ENCODE data around the gene MBD1. TPM values are rescaled to one million over a fixed set of nuclear protein-coding genes. Genes with fewer than 3 reads are reported as not detected.

The MBD1 gene
- total RNA-seq, 1 donor from 2014 or later, result 74.4 TPM

DNA sequence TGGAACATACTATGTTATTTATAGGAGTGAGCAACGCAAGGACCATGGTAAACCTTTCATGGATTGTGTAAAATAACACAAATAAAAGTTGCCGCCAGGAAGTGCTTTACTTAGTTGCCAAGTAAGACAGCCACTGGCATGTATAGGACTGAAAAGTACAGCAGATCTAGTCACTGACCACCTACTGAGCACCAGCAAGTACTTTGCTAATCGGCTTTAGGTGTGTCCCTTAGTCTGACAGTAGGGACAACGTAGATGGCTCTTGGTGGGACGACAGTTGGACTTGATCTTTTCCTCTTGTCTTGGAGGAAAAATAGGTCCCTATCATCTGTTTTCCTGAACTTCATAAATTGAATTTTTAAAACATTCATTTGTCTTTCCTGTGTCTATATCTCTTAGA is 19.8 kb upstream of the MBD1 start:
- peaks cover 2% of the 10 kb centered on the region for H3K9me3 Mint-ChIP-seq (ENCODE audit: unreplicated experiment)
- Histone ChIP-seq H3K4me2 (ENCODE audit: low read length) (no peak overlapping the region), H3K27me3 (ENCODE audit: insufficient read depth, low read length) (peaks cover 22% of the 10 kb centered on the region), H3K36me3 (ENCODE audit: insufficient read depth, low read length) (no peaks in the 10 kb centered on the region), H4K20me1 (ENCODE audit: insufficient read depth, low read length) (no peaks in the 10 kb centered on the region), H3K4me3 (ENCODE audit: insufficient read depth, low read depth, low read length) (no peak overlapping the region), H3K9me3 (ENCODE audit: insufficient read depth, low read depth, low read length) (no peaks in the 10 kb centered on the region), H3K9ac (ENCODE audit: low read length) (no peak overlapping the region), H3K27ac (ENCODE audit: low read depth, low read length) (no peak overlapping the region), H3K79me2 (ENCODE audit: insufficient read depth, low read length) (no peaks in the 10 kb centered on the region), H3K4me1 (ENCODE audit: insufficient read depth, low read length) (no peaks in the 10 kb centered on the region), H2AFZ (ENCODE audit: low read depth, low read length) (no peak overlapping the region)
- H3K27me3 Mint-ChIP-seq (ENCODE audit: low read depth, unreplicated experiment), result peaks cover 26% of the 10 kb centered on the region
- FAIRE-seq, result no peak
- TF ChIP-seq, protein P1, sequence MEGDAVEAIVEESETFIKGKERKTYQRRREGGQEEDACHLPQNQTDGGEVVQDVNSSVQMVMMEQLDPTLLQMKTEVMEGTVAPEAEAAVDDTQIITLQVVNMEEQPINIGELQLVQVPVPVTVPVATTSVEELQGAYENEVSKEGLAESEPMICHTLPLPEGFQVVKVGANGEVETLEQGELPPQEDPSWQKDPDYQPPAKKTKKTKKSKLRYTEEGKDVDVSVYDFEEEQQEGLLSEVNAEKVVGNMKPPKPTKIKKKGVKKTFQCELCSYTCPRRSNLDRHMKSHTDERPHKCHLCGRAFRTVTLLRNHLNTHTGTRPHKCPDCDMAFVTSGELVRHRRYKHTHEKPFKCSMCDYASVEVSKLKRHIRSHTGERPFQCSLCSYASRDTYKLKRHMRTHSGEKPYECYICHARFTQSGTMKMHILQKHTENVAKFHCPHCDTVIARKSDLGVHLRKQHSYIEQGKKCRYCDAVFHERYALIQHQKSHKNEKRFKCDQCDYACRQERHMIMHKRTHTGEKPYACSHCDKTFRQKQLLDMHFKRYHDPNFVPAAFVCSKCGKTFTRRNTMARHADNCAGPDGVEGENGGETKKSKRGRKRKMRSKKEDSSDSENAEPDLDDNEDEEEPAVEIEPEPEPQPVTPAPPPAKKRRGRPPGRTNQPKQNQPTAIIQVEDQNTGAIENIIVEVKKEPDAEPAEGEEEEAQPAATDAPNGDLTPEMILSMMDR (IDR thresholded peaks at IDR 0.05; ENCODE audit: insufficient read depth, low read depth, low read length), result no peak
- no peak for TF ChIP-seq EZH2 (IDR thresholded peaks at IDR 0.05; ENCODE audit: insufficient read depth, low read length)
- H3K36me3 Mint-ChIP-seq (ENCODE audit: low read depth, unreplicated experiment), result no peaks in the 10 kb centered on the region
- no peak overlapping the region for H3K27ac Mint-ChIP-seq (ENCODE audit: unreplicated experiment)
- no peak for DNase-seq (ENCODE audit: low read depth)
- H3K4me1 Mint-ChIP-seq (ENCODE audit: low read depth, unreplicated experiment), result no peaks in the 10 kb centered on the region
- no peak overlapping the region for H3K4me3 Mint-ChIP-seq (ENCODE audit: unreplicated experiment)

DNA sequence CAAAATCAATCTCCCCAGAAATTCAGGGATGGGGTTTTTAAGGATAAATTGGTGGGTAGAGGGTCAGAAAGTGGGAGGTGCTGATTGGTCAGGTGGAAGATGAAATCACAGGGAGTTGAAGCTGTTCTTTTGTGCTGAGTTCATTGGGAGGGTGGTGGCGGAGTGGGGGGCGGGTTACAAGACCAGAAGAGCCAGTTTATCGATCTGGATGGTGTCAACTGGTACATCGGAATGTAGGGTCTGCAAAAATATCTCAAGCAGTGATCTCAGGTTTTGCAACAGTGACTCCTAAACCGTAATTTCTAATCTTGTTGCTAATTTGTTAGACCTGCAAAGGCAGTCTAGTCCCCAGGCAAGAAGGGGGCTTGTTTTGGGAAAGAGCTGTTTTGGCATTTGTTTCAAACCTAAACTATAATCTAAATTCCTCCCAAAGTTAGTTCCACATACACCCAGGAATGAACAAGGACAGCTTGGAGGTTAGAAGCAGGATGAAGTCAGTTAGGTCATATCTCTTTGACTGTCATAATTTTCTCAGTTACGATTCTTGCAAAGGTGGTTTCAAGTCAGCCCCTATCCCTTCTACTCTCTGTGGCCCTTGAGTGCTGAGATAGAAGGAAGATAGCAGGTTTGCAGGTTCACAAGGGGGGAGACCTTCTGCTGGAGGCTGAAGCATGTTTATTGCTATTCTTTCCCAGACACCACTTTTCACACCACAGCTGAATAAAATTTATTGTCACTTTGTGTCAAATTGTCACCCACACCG is 18.5 kb upstream of the MBD1 start:
- no peak overlapping the region for H3K4me3 Mint-ChIP-seq (ENCODE audit: unreplicated experiment)

More for the DNA sequence above, 18.5 kb upstream of the MBD1 start:
- no peaks in the 10 kb centered on the region for H3K79me2 ChIP-seq (ENCODE audit: insufficient read depth, low read length)
- H3K36me3 ChIP-seq (ENCODE audit: insufficient read depth, low read length), result no peaks in the 10 kb centered on the region
- no peak overlapping the region for H3K4me3 ChIP-seq (ENCODE audit: insufficient read depth, low read depth, low read length)
- no peaks in the 10 kb centered on the region for H3K4me1 ChIP-seq (ENCODE audit: insufficient read depth, low read length)
- no peaks in the 10 kb centered on the region for H3K9me3 ChIP-seq (ENCODE audit: insufficient read depth, low read depth, low read length)
- H3K4me2 ChIP-seq (ENCODE audit: low read length), result no peak overlapping the region
- H3K4me1 Mint-ChIP-seq (ENCODE audit: low read depth, unreplicated experiment), result no peaks in the 10 kb centered on the region
- FAIRE-seq (no peak), DNase-seq (ENCODE audit: low read depth) (no peak)
- no peaks in the 10 kb centered on the region for H3K36me3 Mint-ChIP-seq (ENCODE audit: low read depth, unreplicated experiment)
- TF ChIP-seq, protein P1 (IDR thresholded peaks at IDR 0.05; ENCODE audit: insufficient read depth, low read depth, low read length), result no peak
- TF ChIP-seq EZH2 (IDR thresholded peaks at IDR 0.05; ENCODE audit: insufficient read depth, low read length), result no peak
- no peak overlapping the region for H3K9ac ChIP-seq (ENCODE audit: low read length)
- H3K27ac ChIP-seq (ENCODE audit: low read depth, low read length), result no peak overlapping the region
- H3K27ac Mint-ChIP-seq (ENCODE audit: unreplicated experiment), result no peak overlapping the region
- no peak overlapping the region for H2AFZ ChIP-seq (ENCODE audit: low read depth, low read length)
- peaks cover 26% of the 10 kb centered on the region for H3K27me3 ChIP-seq (ENCODE audit: insufficient read depth, low read length)
- H4K20me1 ChIP-seq (ENCODE audit: insufficient read depth, low read length), result no peaks in the 10 kb centered on the region
- peaks cover 30% of the 10 kb centered on the region for H3K27me3 Mint-ChIP-seq (ENCODE audit: low read depth, unreplicated experiment)
- H3K9me3 Mint-ChIP-seq (ENCODE audit: unreplicated experiment), result no peaks in the 10 kb centered on the region
